Stomach (tissue), 4 donors: ENCODE results near the gene ZBTB8OS.

Source experiments
- POLR2A ChIP-seq, 4 donors: fragments of 450-650 bp; IDR thresholded peaks; one replicate each; pipeline ENCODE4 v1.6.1; 2016; ENCODE audit warnings: antibody characterized with exemption in 4 of 4, control low read depth in 2 of 4, mild to moderate bottlenecking in 1 of 4, moderate library complexity in 1 of 4
- POLR2AphosphoS5 ChIP-seq, 3 donors: sonication (generic); formaldehyde crosslinking; IDR thresholded peaks; one replicate each; pipeline ENCODE4 v1.6.1; 2016; ENCODE audit warnings: antibody characterized with exemption in 3 of 3
- TF ChIP-seq, protein P1 (sequence below), 7 experiments: fragments of 450-650 bp in 4 of 7; fragments of 200-600 bp in 3 of 7; sonication (generic) in 3 of 7; IDR thresholded peaks; one replicate each; pipeline ENCODE4 v1.5.1; 2016 to 2019; ENCODE audit warnings: antibody characterized with exemption in 7 of 7, control low read depth in 2 of 7, mild to moderate bottlenecking in 1 of 7

GRCh38 chr1:32632829-32633228 lies 17.5 kb downstream of the ZBTB8OS start:
- TF ChIP-seq, protein P1, sequence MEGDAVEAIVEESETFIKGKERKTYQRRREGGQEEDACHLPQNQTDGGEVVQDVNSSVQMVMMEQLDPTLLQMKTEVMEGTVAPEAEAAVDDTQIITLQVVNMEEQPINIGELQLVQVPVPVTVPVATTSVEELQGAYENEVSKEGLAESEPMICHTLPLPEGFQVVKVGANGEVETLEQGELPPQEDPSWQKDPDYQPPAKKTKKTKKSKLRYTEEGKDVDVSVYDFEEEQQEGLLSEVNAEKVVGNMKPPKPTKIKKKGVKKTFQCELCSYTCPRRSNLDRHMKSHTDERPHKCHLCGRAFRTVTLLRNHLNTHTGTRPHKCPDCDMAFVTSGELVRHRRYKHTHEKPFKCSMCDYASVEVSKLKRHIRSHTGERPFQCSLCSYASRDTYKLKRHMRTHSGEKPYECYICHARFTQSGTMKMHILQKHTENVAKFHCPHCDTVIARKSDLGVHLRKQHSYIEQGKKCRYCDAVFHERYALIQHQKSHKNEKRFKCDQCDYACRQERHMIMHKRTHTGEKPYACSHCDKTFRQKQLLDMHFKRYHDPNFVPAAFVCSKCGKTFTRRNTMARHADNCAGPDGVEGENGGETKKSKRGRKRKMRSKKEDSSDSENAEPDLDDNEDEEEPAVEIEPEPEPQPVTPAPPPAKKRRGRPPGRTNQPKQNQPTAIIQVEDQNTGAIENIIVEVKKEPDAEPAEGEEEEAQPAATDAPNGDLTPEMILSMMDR (IDR thresholded peaks at IDR 0.05): no peak
- TF ChIP-seq POLR2A (IDR thresholded peaks at IDR 0.05) (no peak), POLR2AphosphoS5 (IDR thresholded peaks at IDR 0.05) (no peak)
